Measurements from ENCODE around the gene ALPP. TPM values are rescaled to one million over a fixed set of nuclear protein-coding genes. Genes with fewer than 3 reads are reported as not detected.
"Not testable (repeated sequence)": the region's sequence is repeated elsewhere in the genome, so short reads cannot be mapped to it uniquely, and the experiment has no call there.

ALPP gene
- not detected in 2 replicates for total RNA-seq
- not detected in 2 replicates for polyA plus RNA-seq
- not detected in 2 replicates for polyA plus RNA-seq (2011; cell fraction: cytosol; rRNA removed)
- polyA plus RNA-seq (2011; cell fraction: nucleus; rRNA removed): not detected in 2 replicates
- polyA plus RNA-seq (2012): not detected in 2 replicates
- polyA minus RNA-seq: not detected in 2 replicates
- polyA minus RNA-seq (2011; cell fraction: cytosol; rRNA and poly(A)+ RNA removed): 1.1 TPM
- not detected in 2 replicates for polyA minus RNA-seq (2011; cell fraction: nucleus; rRNA and poly(A)+ RNA removed)
- Bru-seq, nascent RNA: not detected
- not detected for BruChase-seq, experiment 1, labeled RNA remaining after a 6-hour chase
- BruChase-seq, experiment 2, labeled RNA remaining after a 2-hour chase: not detected
- long read RNA-seq: 0 reads

DNA sequence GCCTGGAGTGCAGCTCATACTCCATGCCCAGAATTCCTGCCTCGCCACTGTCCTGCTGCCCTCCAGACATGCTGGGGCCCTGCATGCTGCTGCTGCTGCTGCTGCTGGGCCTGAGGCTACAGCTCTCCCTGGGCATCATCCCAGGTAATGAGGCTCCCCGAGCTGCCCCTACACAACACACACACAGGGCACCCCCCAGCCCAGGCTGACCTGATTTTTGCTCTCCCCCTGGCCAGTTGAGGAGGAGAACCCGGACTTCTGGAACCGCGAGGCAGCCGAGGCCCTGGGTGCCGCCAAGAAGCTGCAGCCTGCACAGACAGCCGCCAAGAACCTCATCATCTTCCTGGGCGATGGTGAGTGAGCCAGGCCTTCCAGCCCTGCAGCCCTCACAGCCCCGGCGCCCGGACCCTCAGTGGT, at the start of gene ALPP:
Gene ALPP, plus strand, starts transcription at position 17 of the 417 bp plus-strand sequence. Its CDS starts 52 bp downstream, at position 69.
- DNase-seq (ENCODE audit: low read depth, low spot score); H3K79me2 ChIP-seq (ENCODE audit: control insufficient read depth, insufficient read depth, low read length); H4K20me1 ChIP-seq (replicated peaks; ENCODE audit: control insufficient read depth, extremely low read depth, insufficient read depth, low read length); H3K9me3 ChIP-seq (replicated peaks; ENCODE audit: control insufficient read depth, insufficient read depth, low read length); H3K4me3 ChIP-seq (replicated peaks in 1 of 3; ENCODE audit: insufficient read depth in 1 of 3, low read depth in 1 of 3, low read length in 3 of 3); BruUV-seq (replicated peaks); H3K4me2 ChIP-seq (ENCODE audit: insufficient read depth, low read length); H3K9me1 ChIP-seq (replicated peaks; ENCODE audit: control insufficient read depth, extremely low read depth, insufficient read depth, low read length); H3K4me1 ChIP-seq (ENCODE audit: control insufficient read depth, extremely low read depth, insufficient read depth, low read length); POLR2A ChIA-PET; dilution Hi-C loops (cut with MboI; ENCODE audit: extremely low pct_ligation_motif_present, low sequenced_read_pairs); H3K36me3 ChIP-seq (ENCODE audit: control insufficient read depth in 2 of 2, extremely low read depth in 1 of 2, insufficient read depth in 2 of 2, low read length in 2 of 2); FAIRE-seq; H3K27ac ChIP-seq (ENCODE audit: insufficient read depth, low read depth, low read length); intact Hi-C loops (cut with micrococcal nuclease); H3K9ac ChIP-seq (replicated peaks; ENCODE audit: extremely low read depth, insufficient read depth, low read length); H2AFZ ChIP-seq (ENCODE audit: low read depth, low read length): not testable (repeated sequence)
- H3K27me3 ChIP-seq (ENCODE audit: control insufficient read depth in 2 of 2, insufficient read depth in 2 of 2, low read length in 2 of 2): peaks cover 15 to 21% of the 10 kb centered on the region in 2 experiments
- CTCF ChIA-PET: interaction anchor here (2.2 kb wide), 1 partner anchor 11 kb away, joined by 7 read pairs; no protein-coding TSS in a partner anchor

DNA sequence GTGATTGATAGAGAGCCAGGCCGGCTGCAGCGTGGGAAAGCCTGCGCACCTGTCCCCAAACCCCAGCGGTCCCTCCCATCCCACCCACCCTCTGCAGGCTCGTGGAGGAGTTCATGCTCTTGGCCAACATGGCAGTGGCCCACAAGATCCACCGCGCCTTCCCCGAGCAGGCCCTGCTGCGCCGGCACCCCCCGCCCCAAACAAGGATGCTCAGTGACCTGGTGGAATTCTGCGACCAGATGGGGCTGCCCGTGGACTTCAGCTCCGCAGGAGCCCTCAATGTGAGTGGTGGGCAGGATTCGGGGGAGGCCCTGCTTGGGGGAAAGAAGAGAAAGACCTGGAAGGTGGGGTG, 48.9 kb upstream of the ALPP start:
- TF ChIP-seq JUN (IDR thresholded peaks at IDR 0.05; ENCODE audit: borderline replicate concordance, insufficient read depth, insufficient read length, low read depth): no peak
- TF ChIP-seq, protein P1, sequence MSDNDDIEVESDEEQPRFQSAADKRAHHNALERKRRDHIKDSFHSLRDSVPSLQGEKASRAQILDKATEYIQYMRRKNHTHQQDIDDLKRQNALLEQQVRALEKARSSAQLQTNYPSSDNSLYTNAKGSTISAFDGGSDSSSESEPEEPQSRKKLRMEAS (IDR thresholded peaks at IDR 0.05; ENCODE audit: insufficient read depth, insufficient read length): no peak
- TF ChIP-seq POLR2AphosphoS5 (IDR thresholded peaks at IDR 0.05; ENCODE audit: insufficient read depth, low read depth, low read length): no peak
- no peaks in the 10 kb centered on the region for H3K9me3 ChIP-seq (replicated peaks; ENCODE audit: control insufficient read depth, insufficient read depth, low read length)
- H2AFZ ChIP-seq (ENCODE audit: low read depth, low read length): no peak overlapping the region
- no peaks in the 10 kb centered on the region for H4K20me1 ChIP-seq (replicated peaks; ENCODE audit: control insufficient read depth, extremely low read depth, insufficient read depth, low read length)
- CTCF ChIA-PET: interaction anchor here (0.9 to 6.3 kb wide), 5 partner anchors 14 to 429 kb away, joined by 3 to 54 read pairs (median 3); no protein-coding TSS in a partner anchor
- H3K27ac ChIP-seq (ENCODE audit: insufficient read depth, low read depth, low read length): no peak overlapping the region
- intact Hi-C loops (cut with micrococcal nuclease): no loop called here
- no peaks in the 10 kb centered on the region for H3K27me3 ChIP-seq (ENCODE audit: control insufficient read depth in 2 of 2, insufficient read depth in 2 of 2, low read length in 2 of 2)
- H3K36me3 ChIP-seq (ENCODE audit: control insufficient read depth in 2 of 2, extremely low read depth in 1 of 2, insufficient read depth in 2 of 2, low read length in 2 of 2): peaks cover 0 to 1% of the 10 kb centered on the region in 2 experiments
- no peaks in the 10 kb centered on the region for H3K4me1 ChIP-seq (ENCODE audit: control insufficient read depth, extremely low read depth, insufficient read depth, low read length)
- H3K9me1 ChIP-seq (replicated peaks; ENCODE audit: control insufficient read depth, extremely low read depth, insufficient read depth, low read length): no peaks in the 10 kb centered on the region
- H3K9ac ChIP-seq (replicated peaks; ENCODE audit: extremely low read depth, insufficient read depth, low read length): no peak overlapping the region
- POLR2A ChIA-PET: no interaction called here
- FAIRE-seq (no peak), DNase-seq (ENCODE audit: low read depth, low spot score) (no peak)
- no peak overlapping the region for H3K4me3 ChIP-seq (replicated peaks in 1 of 3; ENCODE audit: insufficient read depth in 1 of 3, low read depth in 1 of 3, low read length in 3 of 3)
- dilution Hi-C loops (cut with MboI; ENCODE audit: extremely low pct_ligation_motif_present, low sequenced_read_pairs): no loop called here
- no TSS peak for BruUV-seq (replicated peaks)
- H3K4me2 ChIP-seq (ENCODE audit: insufficient read depth, low read length): no peak overlapping the region
- H3K79me2 ChIP-seq (ENCODE audit: control insufficient read depth, insufficient read depth, low read length): no peaks in the 10 kb centered on the region
